Right lobe of liver (tissue), 4 donors: Measurements from ENCODE around the gene GMPR.

Source experiments
- POLR2A ChIP-seq: fragments of 450-650 bp; IDR thresholded peaks from one replicate; pipeline ENCODE4 v1.6.1; 2017; ENCODE audit warnings: antibody characterized with exemption, mild to moderate bottlenecking
- TF ChIP-seq, protein P1 (sequence below), 4 donors: fragments of 200-600 bp in 3 of 4; fragments of 450-650 bp in 1 of 4; IDR thresholded peaks; one replicate each; pipeline versions ENCODE4 v1.5.1 to v1.8.0; 2016 to 2022; ENCODE audit warnings: antibody characterized with exemption in 4 of 4, mild to moderate bottlenecking in 2 of 4
- donor health status: DM: no; HTN: no; CAD: no.
- donor health status: DM: no; HTN: no; CAD: no.
- donor health status: DM: no; HTN: yes; CAD: no.

DNA sequence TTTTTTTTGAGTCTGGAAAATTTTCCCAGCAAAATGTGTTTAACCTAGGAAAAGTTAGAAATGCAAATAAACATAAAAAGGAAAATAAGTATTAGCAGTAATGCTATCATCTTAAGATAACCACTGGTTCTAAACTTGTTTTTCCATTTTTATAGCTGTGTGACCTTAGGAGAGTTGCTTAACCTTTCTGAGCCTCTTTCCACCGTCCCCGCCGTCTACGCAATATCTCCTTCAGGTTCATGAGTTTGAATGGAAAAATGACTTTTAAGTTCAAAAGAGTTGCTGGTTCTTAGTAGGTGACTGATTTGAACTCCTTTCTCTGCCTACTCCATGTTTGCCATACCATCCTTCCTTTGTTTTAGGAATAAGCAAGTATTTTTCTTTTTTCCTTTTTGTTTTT is 44.0 kb downstream of the GMPR start:
- TF ChIP-seq, protein P1, sequence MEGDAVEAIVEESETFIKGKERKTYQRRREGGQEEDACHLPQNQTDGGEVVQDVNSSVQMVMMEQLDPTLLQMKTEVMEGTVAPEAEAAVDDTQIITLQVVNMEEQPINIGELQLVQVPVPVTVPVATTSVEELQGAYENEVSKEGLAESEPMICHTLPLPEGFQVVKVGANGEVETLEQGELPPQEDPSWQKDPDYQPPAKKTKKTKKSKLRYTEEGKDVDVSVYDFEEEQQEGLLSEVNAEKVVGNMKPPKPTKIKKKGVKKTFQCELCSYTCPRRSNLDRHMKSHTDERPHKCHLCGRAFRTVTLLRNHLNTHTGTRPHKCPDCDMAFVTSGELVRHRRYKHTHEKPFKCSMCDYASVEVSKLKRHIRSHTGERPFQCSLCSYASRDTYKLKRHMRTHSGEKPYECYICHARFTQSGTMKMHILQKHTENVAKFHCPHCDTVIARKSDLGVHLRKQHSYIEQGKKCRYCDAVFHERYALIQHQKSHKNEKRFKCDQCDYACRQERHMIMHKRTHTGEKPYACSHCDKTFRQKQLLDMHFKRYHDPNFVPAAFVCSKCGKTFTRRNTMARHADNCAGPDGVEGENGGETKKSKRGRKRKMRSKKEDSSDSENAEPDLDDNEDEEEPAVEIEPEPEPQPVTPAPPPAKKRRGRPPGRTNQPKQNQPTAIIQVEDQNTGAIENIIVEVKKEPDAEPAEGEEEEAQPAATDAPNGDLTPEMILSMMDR (IDR thresholded peaks at IDR 0.05): no peak
- TF ChIP-seq POLR2A: no peak
